ENCODE measurements around the gene CPSF7.

DNA sequence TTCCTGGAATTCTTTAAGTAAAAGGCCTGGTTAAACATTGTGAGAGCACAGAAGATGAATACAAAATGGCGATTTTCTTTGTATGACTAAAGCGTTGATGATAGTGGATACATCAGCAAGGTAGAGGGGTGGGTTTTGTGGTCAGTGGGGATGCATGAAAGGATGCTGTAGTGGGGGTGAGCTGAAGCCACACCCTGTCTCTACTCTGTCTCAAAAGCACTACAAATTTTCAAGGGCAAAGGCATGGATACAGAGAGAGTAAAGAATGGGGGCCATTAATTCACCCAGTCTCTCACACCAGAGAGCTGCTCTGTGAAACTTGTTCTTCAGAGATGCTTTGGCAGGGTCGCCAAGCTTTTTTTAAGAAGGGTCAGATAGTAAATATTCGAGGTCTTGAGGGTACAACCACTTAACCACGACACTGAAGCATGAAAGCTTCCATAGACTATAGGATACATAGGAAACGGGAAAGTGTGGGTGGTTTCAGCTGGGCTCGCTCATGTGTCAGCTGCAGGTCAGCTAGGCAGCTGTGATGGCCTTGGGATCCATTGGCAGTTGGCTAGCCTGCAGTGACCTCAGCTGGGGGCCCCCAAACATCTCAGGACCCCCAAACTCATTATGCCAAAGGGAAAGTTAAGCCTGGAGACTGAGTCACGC lies 59.3 kb downstream of the CPSF7 start:
- TF ChIP-seq, protein P1, sequence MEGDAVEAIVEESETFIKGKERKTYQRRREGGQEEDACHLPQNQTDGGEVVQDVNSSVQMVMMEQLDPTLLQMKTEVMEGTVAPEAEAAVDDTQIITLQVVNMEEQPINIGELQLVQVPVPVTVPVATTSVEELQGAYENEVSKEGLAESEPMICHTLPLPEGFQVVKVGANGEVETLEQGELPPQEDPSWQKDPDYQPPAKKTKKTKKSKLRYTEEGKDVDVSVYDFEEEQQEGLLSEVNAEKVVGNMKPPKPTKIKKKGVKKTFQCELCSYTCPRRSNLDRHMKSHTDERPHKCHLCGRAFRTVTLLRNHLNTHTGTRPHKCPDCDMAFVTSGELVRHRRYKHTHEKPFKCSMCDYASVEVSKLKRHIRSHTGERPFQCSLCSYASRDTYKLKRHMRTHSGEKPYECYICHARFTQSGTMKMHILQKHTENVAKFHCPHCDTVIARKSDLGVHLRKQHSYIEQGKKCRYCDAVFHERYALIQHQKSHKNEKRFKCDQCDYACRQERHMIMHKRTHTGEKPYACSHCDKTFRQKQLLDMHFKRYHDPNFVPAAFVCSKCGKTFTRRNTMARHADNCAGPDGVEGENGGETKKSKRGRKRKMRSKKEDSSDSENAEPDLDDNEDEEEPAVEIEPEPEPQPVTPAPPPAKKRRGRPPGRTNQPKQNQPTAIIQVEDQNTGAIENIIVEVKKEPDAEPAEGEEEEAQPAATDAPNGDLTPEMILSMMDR (IDR thresholded peaks at IDR 0.05), result no peak
- peak; percentile 24; the same call in 1 of the 2 replicates for TF ChIP-seq POLR2AphosphoS5 (IDR thresholded peaks at IDR 0.05; ENCODE audit: low read depth, low read length)
